HG02938 (cell line): Measurements from ENCODE around the gene TAGLN2.

ENCODE experiments used
- ATAC-seq: cut with Tn5 transposase; IDR thresholded peaks from one replicate; pipeline ENCODE4 v1.9.1; 2021; ENCODE audit warnings: mild to moderate bottlenecking, moderate library complexity; ENCODE audit not compliant: unreplicated experiment

The TAGLN2 gene

GRCh38 chr1:159949981-159950381 is 24.7 kb upstream of the TAGLN2 start:
- ATAC-seq: no peak

- ATAC-seq: no peak
Observed at GRCh38 chr1:159949123-159949522, 23.8 kb upstream of the TAGLN2 start.

DNA sequence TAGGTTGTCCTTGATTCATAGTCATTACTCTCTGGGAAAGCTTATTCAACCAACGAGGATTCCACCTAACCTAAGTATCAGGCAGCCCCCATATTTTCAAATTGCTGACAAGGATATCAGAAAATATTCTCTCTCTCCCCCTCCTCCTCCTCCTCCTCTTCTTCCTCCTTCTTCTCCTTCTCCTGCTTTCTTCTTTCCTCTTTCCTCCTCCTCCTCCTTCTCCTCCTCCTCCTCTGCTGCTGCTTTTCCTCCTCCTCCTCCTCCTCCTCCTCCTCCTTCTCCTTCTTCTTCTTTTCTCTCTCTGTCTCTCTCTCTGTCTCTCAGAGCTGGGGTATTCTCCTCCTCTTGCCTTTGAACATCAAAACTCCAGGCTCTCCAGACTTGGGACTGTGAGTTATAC is 22.6 kb upstream of the TAGLN2 start:
- no peak for ATAC-seq

GRCh38 chr1:159946242-159947187 is 21.2 kb upstream of the TAGLN2 start:
- no peak for ATAC-seq

DNA sequence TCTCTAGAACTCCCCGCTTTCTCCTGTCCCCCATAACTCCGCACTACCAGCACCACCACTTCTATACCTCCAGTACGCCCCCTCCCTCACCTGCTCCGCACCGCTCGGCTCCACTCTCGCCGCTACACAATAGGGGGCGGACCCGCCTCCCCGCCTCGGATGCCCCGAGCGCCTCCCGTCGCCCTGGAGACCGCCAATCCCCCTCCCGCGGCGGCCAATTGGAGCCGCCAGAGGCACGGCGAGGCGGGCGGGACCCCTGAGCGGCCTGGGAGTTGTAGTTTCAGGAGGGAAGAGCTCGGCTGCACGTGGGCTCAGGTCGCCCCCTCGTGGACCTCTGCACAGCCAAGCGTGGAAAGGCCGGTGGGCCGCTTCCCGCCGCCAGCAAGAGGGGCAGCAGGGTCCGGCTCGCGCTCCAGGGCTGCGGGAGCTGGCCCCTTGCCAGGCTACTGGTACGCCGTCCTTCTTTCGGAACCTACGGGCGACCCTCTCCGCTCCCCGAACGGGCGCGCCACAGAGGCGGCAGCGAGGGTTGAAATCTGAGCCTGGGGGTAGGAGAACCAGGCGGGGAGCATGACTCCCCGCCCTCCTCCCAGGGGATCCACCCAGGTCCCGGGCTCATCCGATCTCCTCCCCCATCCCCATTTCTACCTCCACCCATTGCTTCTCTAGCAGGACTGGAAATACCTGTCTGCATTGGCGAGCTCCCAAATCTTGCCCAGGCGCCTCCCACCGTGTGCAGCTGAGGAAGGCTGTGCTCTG is 20.4 kb upstream of the TAGLN2 start, which contains the start of gene IGSF9:
TSS of gene IGSF9 (minus strand) at position 131 of the 759 bp plus-strand sequence. CDS start 2,159 bp downstream, outside the sequence.
- no peak for ATAC-seq

GRCh38 chr1:159944623-159945455 is 19.5 kb upstream of the TAGLN2 start:
- no peak for ATAC-seq

GRCh38 chr1:159943908-159944622 is 18.8 kb upstream of the TAGLN2 start:
- no peak for ATAC-seq

DNA sequence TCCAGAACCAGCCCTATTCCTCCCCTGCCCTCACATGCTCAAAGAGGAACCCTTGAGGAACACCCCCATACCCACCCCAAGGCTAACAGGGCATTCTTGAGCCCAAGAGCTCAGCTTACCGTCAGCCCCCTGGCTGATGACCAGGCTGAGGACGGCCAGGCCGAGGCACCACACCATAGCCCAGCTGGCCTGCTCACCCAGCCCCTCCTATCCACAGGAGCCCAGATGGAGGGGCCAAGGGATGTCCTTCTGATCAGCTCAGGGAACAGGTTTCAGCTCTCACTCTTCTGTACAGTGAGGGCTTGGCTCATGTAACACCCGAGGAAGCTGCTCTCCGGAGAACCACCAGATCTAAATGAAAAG is 18.0 kb upstream of the TAGLN2 start:
- ATAC-seq: no peak

- no peak for ATAC-seq
Observed at GRCh38 chr1:159942632-159943277, 17.4 kb upstream of the TAGLN2 start.

DNA sequence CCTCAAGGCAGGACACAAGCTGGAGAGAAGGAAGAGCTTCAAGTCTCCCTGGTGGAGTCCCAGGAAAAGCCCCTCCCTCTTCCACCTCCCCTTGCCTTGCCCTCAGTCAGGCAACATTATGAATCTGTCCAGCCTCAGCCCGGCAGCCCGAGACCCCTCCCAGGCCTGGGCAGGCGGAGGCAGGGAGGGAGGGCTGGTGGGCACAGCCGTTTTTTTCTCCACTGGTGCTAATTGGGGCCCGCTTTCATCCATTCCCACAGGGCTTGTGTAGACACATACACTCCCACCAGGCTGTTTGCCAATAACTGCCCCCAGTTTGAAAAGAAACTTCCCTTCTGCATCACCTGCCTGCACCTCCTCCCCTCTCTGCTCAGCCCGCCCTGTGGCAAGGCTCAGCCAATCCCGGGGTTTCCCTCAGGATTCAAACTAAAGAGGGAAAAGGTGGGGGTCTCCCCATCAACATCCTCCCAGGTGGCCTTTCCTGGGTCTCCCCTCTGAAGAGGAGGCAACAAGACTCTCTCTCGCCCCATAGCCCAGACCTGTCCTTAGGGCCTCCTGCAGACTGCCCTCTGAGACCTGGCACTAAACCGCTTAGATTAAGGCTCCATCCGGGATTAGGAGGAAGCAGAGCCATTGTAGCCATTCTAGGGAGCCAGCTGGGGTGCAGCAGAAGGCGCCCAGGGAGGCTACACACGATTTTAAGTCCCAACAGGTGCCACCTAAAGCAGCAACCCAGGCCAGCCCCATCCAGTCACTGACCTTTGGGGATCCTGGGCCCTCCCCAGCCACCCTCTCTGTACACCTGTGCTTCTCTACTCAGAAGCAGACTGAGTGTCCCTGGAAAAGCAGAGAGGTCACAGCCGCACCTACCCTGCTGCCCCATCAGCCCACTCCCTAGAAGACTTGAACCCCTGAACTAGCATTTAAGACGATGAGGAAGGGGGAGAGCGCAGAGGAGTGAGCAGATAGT is 16.6 kb upstream of the TAGLN2 start:
- ATAC-seq: no peak

DNA sequence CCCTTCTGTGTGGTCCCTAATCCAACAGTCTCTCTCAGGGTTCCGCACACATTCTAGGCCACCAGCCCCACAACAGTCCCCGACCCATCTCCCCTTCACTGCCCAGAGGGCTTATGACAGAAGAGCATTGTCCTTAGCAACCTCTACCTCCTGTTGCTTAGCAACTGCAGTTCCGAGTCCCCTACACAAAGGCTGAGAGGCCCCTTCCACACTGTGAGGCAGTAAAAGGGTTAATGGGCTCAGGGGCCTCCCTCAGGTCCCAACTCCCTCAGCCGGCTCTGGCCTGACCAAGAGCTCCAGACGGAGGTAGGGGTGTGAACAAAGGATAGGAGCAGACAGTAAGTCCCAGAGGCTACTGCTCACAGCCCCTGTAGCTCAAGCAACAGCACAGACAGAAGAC is 15.8 kb upstream of the TAGLN2 start:
- ATAC-seq: no peak

DNA sequence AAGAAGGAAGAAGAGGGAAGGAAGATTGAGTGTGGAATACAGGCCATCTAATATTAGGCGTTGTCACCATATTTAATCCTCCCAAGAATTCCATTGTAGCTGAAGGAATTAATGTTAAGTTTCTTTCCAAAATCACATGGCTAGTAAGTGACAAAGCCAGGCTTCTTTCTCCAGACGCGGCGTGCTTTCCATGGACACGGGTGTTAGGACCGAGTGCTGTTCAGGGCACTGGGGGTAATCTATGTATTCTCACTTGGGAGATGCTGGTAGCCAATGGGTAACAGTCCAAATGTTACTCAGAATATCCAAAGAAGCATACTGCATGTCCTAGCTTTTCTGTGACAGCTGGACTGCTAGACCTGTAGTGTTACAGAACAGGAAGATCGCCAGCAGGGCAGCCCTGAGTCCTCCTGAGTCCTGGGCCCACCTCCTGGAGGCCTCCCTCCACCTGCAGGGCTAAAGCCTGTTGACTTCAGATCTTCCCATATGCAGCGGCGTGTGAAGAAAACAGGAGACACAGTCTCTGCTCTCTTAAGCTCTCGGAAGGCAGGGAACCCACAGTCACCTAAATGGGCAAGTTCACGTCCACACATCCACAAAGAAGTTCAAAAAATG is 14.8 kb upstream of the TAGLN2 start:
- no peak for ATAC-seq

GRCh38 chr1:159939678-159940002 is 14.3 kb upstream of the TAGLN2 start:
- ATAC-seq: no peak

- ATAC-seq: no peak
Observed at GRCh38 chr1:159938905-159939677, 13.8 kb upstream of the TAGLN2 start.

GRCh38 chr1:159938211-159938852 is 13.0 kb upstream of the TAGLN2 start:
- ATAC-seq: no peak

GRCh38 chr1:159937054-159937750 is 11.9 kb upstream of the TAGLN2 start:
- ATAC-seq: no peak
